ENCODE measurements around the gene MTHFSD. TPM values are rescaled to one million over a fixed set of nuclear protein-coding genes. Genes with fewer than 3 reads are reported as not detected.

Gene MTHFSD
- polyA plus RNA-seq, 1 donor from 2014 or later: 25.0 TPM

GRCh38 chr16:86534779-86535615 is 20.0 kb downstream of the MTHFSD start:
- no peak overlapping the region for H3K27ac ChIP-seq (ENCODE audit: low read length)
- H3K9me3 ChIP-seq (ENCODE audit: low read length): no peaks in the 10 kb centered on the region
- H4K20me1 ChIP-seq (ENCODE audit: insufficient read depth): no peaks in the 10 kb centered on the region
- H3K36me3 ChIP-seq (ENCODE audit: insufficient read depth, low read length): no peaks in the 10 kb centered on the region
- TF ChIP-seq EP300 (conservative IDR thresholded peaks at IDR 0.05; ENCODE audit: poor library complexity, severe bottlenecking): no peak
- no peak for TF ChIP-seq EZH2 (IDR thresholded peaks at IDR 0.05; ENCODE audit: borderline replicate concordance, insufficient read depth, low read length, poor library complexity, severe bottlenecking)
- TF ChIP-seq RAD21 (conservative IDR thresholded peaks at IDR 0.05): no peak
- TF ChIP-seq CTCF (IDR thresholded peaks at IDR 0.05; ENCODE audit: poor library complexity, severe bottlenecking): no peak
- TF ChIP-seq TAF1 (IDR thresholded peaks at IDR 0.05; ENCODE audit: low read depth): no peak
- TF ChIP-seq SMC3 (conservative IDR thresholded peaks at IDR 0.05; ENCODE audit: poor library complexity): no peak
- TF ChIP-seq, protein P1, sequence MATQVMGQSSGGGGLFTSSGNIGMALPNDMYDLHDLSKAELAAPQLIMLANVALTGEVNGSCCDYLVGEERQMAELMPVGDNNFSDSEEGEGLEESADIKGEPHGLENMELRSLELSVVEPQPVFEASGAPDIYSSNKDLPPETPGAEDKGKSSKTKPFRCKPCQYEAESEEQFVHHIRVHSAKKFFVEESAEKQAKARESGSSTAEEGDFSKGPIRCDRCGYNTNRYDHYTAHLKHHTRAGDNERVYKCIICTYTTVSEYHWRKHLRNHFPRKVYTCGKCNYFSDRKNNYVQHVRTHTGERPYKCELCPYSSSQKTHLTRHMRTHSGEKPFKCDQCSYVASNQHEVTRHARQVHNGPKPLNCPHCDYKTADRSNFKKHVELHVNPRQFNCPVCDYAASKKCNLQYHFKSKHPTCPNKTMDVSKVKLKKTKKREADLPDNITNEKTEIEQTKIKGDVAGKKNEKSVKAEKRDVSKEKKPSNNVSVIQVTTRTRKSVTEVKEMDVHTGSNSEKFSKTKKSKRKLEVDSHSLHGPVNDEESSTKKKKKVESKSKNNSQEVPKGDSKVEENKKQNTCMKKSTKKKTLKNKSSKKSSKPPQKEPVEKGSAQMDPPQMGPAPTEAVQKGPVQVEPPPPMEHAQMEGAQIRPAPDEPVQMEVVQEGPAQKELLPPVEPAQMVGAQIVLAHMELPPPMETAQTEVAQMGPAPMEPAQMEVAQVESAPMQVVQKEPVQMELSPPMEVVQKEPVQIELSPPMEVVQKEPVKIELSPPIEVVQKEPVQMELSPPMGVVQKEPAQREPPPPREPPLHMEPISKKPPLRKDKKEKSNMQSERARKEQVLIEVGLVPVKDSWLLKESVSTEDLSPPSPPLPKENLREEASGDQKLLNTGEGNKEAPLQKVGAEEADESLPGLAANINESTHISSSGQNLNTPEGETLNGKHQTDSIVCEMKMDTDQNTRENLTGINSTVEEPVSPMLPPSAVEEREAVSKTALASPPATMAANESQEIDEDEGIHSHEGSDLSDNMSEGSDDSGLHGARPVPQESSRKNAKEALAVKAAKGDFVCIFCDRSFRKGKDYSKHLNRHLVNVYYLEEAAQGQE (IDR thresholded peaks at IDR 0.05; ENCODE audit: borderline replicate concordance): no peak
- TF ChIP-seq POLR2AphosphoS5 (IDR thresholded peaks at IDR 0.05): no peak
- no peak for TF ChIP-seq MXI1 (conservative IDR thresholded peaks at IDR 0.05; ENCODE audit: poor library complexity, severe bottlenecking)
- H3K4me3 ChIP-seq (ENCODE audit: low read length): no peak overlapping the region
- no peaks in the 10 kb centered on the region for H3F3A ChIP-seq (ENCODE audit: insufficient read depth, low read length, poor library complexity, severe bottlenecking)
- no peak overlapping the region for H3K4me2 ChIP-seq (ENCODE audit: low read length)
- H3K9ac ChIP-seq (ENCODE audit: low read length): no peak overlapping the region
- no peaks in the 10 kb centered on the region for H3K79me2 ChIP-seq (replicated peaks; ENCODE audit: insufficient read depth, low read length)
- no peak overlapping the region for H2AFZ ChIP-seq (ENCODE audit: low read depth, low read length)
- no peaks in the 10 kb centered on the region for H3K27me3 ChIP-seq (ENCODE audit: insufficient read depth, low read depth, low read length)
- H3K9me2 ChIP-seq (ENCODE audit: insufficient read depth, low read length): no peaks in the 10 kb centered on the region

DNA sequence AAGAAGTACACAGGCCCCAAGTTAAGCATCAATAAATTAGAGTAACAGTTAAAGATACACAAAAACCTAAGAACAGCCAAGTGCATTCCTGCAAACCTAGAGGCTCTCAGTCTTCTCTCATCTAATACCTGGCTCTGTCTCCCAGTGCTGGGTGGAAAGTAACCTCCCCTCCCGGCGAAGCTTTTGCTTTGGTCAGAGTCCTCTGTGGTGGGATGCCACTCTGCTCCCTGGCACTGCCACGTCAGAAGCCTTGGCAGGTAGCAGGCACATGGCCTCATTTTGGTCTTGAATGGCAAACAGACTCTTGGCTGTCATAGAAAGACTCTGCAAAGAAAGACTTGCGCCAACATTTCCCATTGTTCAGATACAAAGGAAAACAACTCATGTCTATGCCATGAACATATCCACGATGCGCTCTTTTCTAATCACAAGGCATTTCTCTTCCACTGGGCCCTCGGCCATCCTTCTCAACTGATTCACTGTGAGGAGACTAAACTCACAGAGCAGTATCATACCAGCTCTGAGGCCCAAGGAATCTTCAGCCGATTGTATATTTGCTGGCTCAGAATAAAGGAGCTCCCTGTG is 21.2 kb downstream of the MTHFSD start:
- H3K79me2 ChIP-seq (replicated peaks; ENCODE audit: insufficient read depth, low read length): no peaks in the 10 kb centered on the region
- no peaks in the 10 kb centered on the region for H3K9me2 ChIP-seq (ENCODE audit: insufficient read depth, low read length)
- H3K36me3 ChIP-seq (ENCODE audit: insufficient read depth, low read length): no peaks in the 10 kb centered on the region
- no peaks in the 10 kb centered on the region for H4K20me1 ChIP-seq (ENCODE audit: insufficient read depth)
- no peak overlapping the region for H3K9ac ChIP-seq (ENCODE audit: low read length)
- no peak overlapping the region for H3K27ac ChIP-seq (ENCODE audit: low read length)
- TF ChIP-seq CTCF (IDR thresholded peaks at IDR 0.05; ENCODE audit: poor library complexity, severe bottlenecking) (no peak), MXI1 (conservative IDR thresholded peaks at IDR 0.05; ENCODE audit: poor library complexity, severe bottlenecking) (no peak), POLR2AphosphoS5 (IDR thresholded peaks at IDR 0.05) (no peak), TAF1 (IDR thresholded peaks at IDR 0.05; ENCODE audit: low read depth) (no peak), EZH2 (IDR thresholded peaks at IDR 0.05; ENCODE audit: borderline replicate concordance, insufficient read depth, low read length, poor library complexity, severe bottlenecking) (no peak), EP300 (conservative IDR thresholded peaks at IDR 0.05; ENCODE audit: poor library complexity, severe bottlenecking) (no peak), SMC3 (conservative IDR thresholded peaks at IDR 0.05; ENCODE audit: poor library complexity) (no peak), RAD21 (conservative IDR thresholded peaks at IDR 0.05) (no peak)
- TF ChIP-seq, protein P1 (IDR thresholded peaks at IDR 0.05; ENCODE audit: borderline replicate concordance): no peak
- H3K9me3 ChIP-seq (ENCODE audit: low read length): no peaks in the 10 kb centered on the region
- no peak overlapping the region for H3K4me2 ChIP-seq (ENCODE audit: low read length)
- no peak overlapping the region for H3K4me3 ChIP-seq (ENCODE audit: low read length)
- no peak overlapping the region for H2AFZ ChIP-seq (ENCODE audit: low read depth, low read length)
- H3K27me3 ChIP-seq (ENCODE audit: insufficient read depth, low read depth, low read length): no peaks in the 10 kb centered on the region
- no peaks in the 10 kb centered on the region for H3F3A ChIP-seq (ENCODE audit: insufficient read depth, low read length, poor library complexity, severe bottlenecking)
